AG04449 (cell line): ENCODE results near the gene RSF1.

Experiments
- CTCF ChIA-PET: fragments of 350-600 bp; formaldehyde crosslinking; extraction: SDS; loops from one replicate; lab custom pipeline; 2021; ENCODE audit warnings: antibody characterized with exemption; lab: Yijun Ruan, JAX
- POLR2A ChIA-PET: fragments of 400-600, 350-600 bp; formaldehyde crosslinking; extraction: SDS; loops from one replicate; lab custom pipeline; 2020; ENCODE audit warnings: antibody characterized with exemption, inconsistent platforms; lab: Yijun Ruan, JAX
- DNase-seq: peaks from one replicate; pipeline ENCODE4 v3.0.0-alpha.2; 2010; ENCODE audit warnings: low read depth, low spot score
- H3K4me3 ChIP-seq: 2 replicates; pipeline ENCODE4 v1.5.1; 2011; ENCODE audit warnings: low read depth, mild to moderate bottlenecking, control low read depth, low read length
- CTCF ChIP-seq: IDR thresholded peaks from one replicate; pipeline ENCODE4 v1.5.1; 2011; ENCODE audit warnings: mild to moderate bottlenecking, moderate library complexity, low read length, control low read depth, inconsistent platforms; ENCODE audit not compliant: insufficient read depth; ENCODE audit errors: missing control alignments

RSF1 gene

GRCh38 chr11:77749232-77749631 lies 71.3 kb downstream of the RSF1 start:
- ChIA-PET POLR2A (no interaction called here), CTCF (interaction anchor here (2.3 kb wide), 1 partner anchor 297 kb away, joined by 10 read pairs; no protein-coding TSS in a partner anchor)
- no peak for TF ChIP-seq CTCF
- no peak for DNase-seq
- H3K4me3 ChIP-seq = no peak overlapping the region

DNA sequence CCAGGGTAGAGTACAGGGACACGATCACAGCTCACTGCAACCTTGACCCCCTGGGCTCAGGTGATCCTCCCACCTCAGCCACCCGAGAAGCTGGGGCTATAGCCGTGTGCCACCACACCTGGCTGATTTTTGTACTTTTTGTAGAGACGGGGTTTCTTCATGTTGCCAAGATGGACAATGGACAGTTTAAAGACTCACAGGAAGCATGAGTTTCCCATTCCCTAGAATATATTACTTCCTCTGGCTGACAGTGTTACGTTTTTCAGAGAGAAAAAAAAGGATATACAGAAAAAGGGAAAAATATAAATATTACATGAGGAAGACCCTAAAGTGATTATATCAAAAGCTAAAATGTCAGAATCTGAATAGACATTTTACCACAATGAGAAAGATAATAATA lies 72.3 kb downstream of the RSF1 start:
- ChIA-PET CTCF (interaction anchor here (0.8 to 2.3 kb wide), 3 partner anchors 38 to 298 kb away, joined by 3 to 10 read pairs (median 3); no protein-coding TSS in a partner anchor), POLR2A (no interaction called here)
- no peak for TF ChIP-seq CTCF
- H3K4me3 ChIP-seq = no peak overlapping the region
- no peak for DNase-seq

DNA sequence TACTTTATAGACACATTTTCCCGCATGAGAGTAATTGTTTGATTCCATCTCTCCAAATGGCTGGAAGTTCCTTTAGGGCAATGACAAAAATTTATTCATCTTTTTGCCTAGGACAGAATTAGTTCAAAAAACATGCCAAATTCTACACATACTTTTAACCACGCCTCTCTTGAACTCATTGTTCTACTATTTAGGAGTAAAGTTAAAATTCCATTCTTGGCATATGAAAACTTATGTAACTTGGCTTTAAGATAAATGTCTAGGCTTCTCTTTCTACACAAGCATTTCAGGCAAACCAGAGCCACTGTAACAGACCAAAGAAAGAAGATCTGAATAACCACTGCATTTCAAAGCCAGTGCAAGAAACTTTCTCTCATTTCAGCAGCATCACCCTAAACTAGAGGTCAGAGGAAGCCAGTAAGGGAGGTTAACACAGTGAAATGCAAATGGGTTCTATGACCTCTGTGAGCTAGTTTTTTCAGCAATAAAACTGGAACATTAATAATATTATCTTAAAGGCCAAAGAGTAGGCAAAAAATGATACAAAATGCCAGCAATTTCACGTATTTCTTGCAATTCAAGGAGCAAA lies 73.0 kb downstream of the RSF1 start:
- no peak for TF ChIP-seq CTCF
- ChIA-PET CTCF (interaction anchor here (1.4 kb wide), 1 partner anchor 38 kb away, joined by 3 read pairs; no protein-coding TSS in a partner anchor), POLR2A (no interaction called here)
- DNase-seq = peak; percentile 31
- H3K4me3 ChIP-seq = no peak overlapping the region

DNA sequence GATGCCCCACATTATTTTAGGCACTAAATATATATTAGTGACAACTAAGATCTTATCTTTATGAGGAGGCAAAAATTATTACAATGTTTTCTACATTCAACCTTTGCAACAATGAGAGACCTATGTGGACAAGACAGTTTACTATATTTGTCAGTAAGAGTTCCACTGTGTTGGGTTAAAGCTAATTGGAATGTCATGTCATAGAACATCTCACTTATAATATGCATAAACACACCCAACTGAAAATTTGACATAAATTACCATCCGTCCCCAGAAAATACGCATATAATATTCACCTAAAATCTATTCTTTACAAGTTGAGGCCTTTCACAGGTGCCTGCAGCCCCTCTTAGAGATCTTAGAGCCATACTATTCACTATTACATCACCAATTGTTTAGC lies 84.0 kb downstream of the RSF1 start:
- CTCF ChIA-PET = no interaction called here
- no peak for DNase-seq
- H3K4me3 ChIP-seq = no peak overlapping the region
- TF ChIP-seq CTCF = no peak
- POLR2A ChIA-PET = no interaction called here

- POLR2A ChIA-PET = no interaction called here
These were observed 85.6 kb downstream of the RSF1 start for GRCh38 chr11:77734890-77735289.

DNA sequence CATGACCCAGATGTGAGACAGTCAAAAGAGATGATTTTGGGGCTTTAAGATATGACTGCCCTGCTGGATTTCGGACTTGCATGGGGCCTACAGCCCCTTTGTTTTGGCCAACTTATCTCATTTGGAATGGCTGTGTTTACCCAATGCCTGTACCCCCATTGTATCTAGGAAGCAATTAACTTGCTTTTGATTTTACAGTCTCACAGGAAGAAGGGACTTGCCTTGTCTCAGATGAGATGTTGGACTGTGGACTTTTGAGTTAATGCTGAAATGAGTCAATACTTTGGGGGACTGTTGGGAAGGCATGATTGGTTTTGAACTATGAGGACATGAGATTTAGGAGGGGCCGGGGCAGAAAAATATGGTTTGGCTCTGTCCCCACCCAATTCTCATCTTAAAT lies 88.4 kb downstream of the RSF1 start:
- no peak for DNase-seq
- CTCF ChIA-PET = no interaction called here
- no peak overlapping the region for H3K4me3 ChIP-seq
- no peak for TF ChIP-seq CTCF
- POLR2A ChIA-PET = interaction anchor here (0.7 kb wide), 1 partner anchor 74 kb away, joined by 3 read pairs; no protein-coding TSS in a partner anchor

More at GRCh38 chr11:77734890-77735289, 85.6 kb downstream of the RSF1 start:
- CTCF ChIA-PET = no interaction called here
- DNase-seq = no peak
- no peak for TF ChIP-seq CTCF
- no peak overlapping the region for H3K4me3 ChIP-seq
